Tibial nerve (tissue), 4 donors: Measurements from ENCODE around the gene SOS1. TPM values are rescaled to one million over a fixed set of nuclear protein-coding genes. Genes with fewer than 3 reads are reported as not detected.
"Not testable (repeated sequence)": the region's sequence is repeated elsewhere in the genome, so short reads cannot be mapped to it uniquely, and the experiment has no call there.

Experiments used
- DNase-seq, 2 donors: peaks; one replicate each; pipeline ENCODE4 v3.0.0-alpha.2; 2019; ENCODE audit warnings: low spot score in 2 of 2
- H3K27ac ChIP-seq, 4 donors: fragments of 200-600 bp; sonication (generic) in 3 of 4; one replicate each; pipeline ENCODE4 v1.5.1; 2017 to 2019; ENCODE audit warnings: mild to moderate bottlenecking in 1 of 4
- H3K27me3 ChIP-seq, 2 donors: fragments of 200-600 bp; sonication (generic) in 1 of 2; one replicate each; pipeline versions ENCODE4 v1.5.1 to v1.6.0; 2017 to 2019
- H3K36me3 ChIP-seq, 3 donors: fragments of 200-600 bp; sonication (generic); one replicate each; pipeline ENCODE4 v1.5.1; 2018 to 2019
- H3K4me1 ChIP-seq, 4 donors: fragments of 200-600 bp; sonication (generic) in 3 of 4; one replicate each; pipeline ENCODE4 v1.5.1; 2017 to 2019
- H3K4me3 ChIP-seq, 4 donors: fragments of 200-600 bp; sonication (generic) in 3 of 4; one replicate each; pipeline ENCODE4 v1.5.1; 2017 to 2019; ENCODE audit warnings: mild to moderate bottlenecking in 1 of 4, moderate library complexity in 1 of 4
- H3K9me3 ChIP-seq, 4 donors: fragments of 200-600 bp; sonication (generic) in 3 of 4; one replicate each; pipeline ENCODE4 v1.5.1; 2017 to 2019
- EP300 ChIP-seq, 2 donors: sonication (generic); formaldehyde crosslinking; IDR thresholded peaks; one replicate each; pipeline ENCODE4 v1.6.1; 2017; ENCODE audit warnings: antibody characterized with exemption in 2 of 2, mild to moderate bottlenecking in 1 of 2
- POLR2A ChIP-seq, 2 donors: fragments of 450-650 bp; IDR thresholded peaks; one replicate each; pipeline ENCODE4 v1.6.1; 2017; ENCODE audit warnings: antibody characterized with exemption in 2 of 2, mild to moderate bottlenecking in 2 of 2, moderate library complexity in 2 of 2
- WGBS, 2 donors: methylation state at CpG; one replicate each; pipeline ENCODE4 v1.1.5; 2018; 5-methylcytosine and 5-hydroxymethylcytosine counted together
- total RNA-seq, 4 donors: library from RNA; depleted of rRNA; stranded (reverse); fragments of >200 nt; gene quantifications; one replicate each; pipeline ENCODE4 v1.1.0, GENCODE V29; 2016
- TF ChIP-seq, protein P1 (sequence below), 5 experiments: fragments of 200-600 bp in 3 of 5; fragments of 450-650 bp in 2 of 5; sonication (generic) in 3 of 5; IDR thresholded peaks; one replicate each; pipeline ENCODE4 v1.5.1; 2016 to 2019; ENCODE audit warnings: antibody characterized with exemption in 5 of 5, mild to moderate bottlenecking in 3 of 5, moderate library complexity in 2 of 5

Gene SOS1
- total RNA-seq, 4 donors from 2014 or later: 18.6 to 27.3 (median 23.4) TPM

DNA sequence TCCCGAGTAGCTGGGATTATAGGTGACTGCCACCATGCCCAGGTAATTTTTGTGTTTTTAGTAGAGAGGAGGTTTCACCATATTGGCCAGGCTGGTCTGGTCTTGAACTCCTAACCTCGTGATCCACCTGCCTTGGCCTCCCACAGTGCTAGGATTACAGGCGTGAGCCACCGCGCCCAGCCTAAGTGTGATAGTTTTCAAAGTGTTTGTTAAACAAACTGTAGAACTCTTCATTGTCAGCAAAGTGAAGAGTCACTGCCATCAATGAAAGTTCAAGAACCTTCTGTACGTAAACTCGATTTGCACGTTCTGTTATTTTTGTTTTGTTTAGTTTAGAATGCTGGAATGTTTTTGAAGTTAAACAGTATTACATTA, 18.0 kb upstream of the SOS1 start:
- no peaks in the 10 kb centered on the region for H3K36me3 ChIP-seq
- WGBS, 2 donors: 89 to 93% methylated on average over 8 of the region's 8 CpGs
- no peak for DNase-seq
- H3K27me3 ChIP-seq: no peaks in the 10 kb centered on the region
- no peak overlapping the region for H3K27ac ChIP-seq
- TF ChIP-seq EP300 (IDR thresholded peaks at IDR 0.05) (no peak), POLR2A (IDR thresholded peaks at IDR 0.05) (no peak)
- TF ChIP-seq, protein P1, sequence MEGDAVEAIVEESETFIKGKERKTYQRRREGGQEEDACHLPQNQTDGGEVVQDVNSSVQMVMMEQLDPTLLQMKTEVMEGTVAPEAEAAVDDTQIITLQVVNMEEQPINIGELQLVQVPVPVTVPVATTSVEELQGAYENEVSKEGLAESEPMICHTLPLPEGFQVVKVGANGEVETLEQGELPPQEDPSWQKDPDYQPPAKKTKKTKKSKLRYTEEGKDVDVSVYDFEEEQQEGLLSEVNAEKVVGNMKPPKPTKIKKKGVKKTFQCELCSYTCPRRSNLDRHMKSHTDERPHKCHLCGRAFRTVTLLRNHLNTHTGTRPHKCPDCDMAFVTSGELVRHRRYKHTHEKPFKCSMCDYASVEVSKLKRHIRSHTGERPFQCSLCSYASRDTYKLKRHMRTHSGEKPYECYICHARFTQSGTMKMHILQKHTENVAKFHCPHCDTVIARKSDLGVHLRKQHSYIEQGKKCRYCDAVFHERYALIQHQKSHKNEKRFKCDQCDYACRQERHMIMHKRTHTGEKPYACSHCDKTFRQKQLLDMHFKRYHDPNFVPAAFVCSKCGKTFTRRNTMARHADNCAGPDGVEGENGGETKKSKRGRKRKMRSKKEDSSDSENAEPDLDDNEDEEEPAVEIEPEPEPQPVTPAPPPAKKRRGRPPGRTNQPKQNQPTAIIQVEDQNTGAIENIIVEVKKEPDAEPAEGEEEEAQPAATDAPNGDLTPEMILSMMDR (IDR thresholded peaks at IDR 0.05): no peak
- H3K4me1 ChIP-seq: peaks cover 0 to 13% (median 6%) of the 10 kb centered on the region in 4 donors
- H3K4me3 ChIP-seq: no peak overlapping the region
- H3K9me3 ChIP-seq: no peaks in the 10 kb centered on the region

DNA sequence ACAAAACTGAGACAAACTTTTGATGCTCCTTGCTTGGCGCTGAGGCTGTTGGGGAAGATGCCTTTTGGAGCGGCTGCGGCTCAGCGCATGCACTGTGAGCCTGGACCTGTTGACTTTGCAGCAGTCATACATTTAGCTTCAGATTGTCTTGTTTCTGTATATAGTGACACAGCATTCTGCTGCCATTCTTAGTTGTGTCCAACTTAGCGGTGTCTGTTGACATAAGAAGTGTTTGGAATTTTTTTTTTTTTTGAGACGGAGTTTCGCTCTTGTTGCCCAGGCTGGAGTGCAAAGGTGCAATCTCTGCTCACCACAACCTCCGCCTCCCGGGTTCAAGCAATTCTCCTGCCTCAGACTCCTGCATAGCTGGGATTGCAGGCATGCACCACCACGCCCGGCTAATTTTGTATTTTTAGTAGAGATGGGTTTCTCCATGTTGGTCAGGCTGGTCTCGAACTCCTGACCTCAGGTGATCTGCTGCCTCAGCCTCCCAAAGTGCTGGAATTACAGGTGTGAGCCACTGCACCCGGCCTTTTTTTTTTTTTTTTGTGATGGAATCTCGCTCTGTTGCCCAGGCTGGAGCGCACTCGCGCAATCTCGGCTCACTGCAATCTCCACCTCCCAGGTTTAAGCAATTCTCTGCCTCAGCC, 17.5 kb upstream of the SOS1 start:
- H3K36me3 ChIP-seq, H3K27me3 ChIP-seq, H3K27ac ChIP-seq, DNase-seq, H3K9me3 ChIP-seq, H3K4me3 ChIP-seq: not testable (repeated sequence)
- peaks cover 0 to 13% (median 6%) of the 10 kb centered on the region in 4 donors for H3K4me1 ChIP-seq
- 93% methylated on average over 18 of the region's 18 CpGs for WGBS, 2 donors

DNA sequence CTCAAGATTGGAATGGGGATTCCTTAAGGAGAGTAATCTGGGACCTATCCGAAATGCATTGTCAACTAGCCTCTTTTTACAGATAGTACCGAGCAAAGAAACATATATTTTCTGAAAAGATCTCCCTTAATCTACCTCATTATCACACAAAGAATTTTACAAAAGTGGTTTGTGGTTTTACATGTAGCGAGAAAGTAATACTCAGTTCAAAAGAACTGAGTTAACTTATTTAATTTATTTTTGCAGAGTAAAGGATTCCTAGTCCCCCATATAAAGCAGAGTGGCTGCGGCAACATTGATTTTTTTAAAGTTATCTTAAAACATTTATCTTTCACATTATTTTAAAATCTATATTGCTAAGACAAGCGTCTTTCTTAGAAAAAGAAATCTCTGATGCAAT, 15.9 kb upstream of the SOS1 start:
- Histone ChIP-seq H3K36me3 (no peaks in the 10 kb centered on the region), H3K27me3 (no peaks in the 10 kb centered on the region), H3K9me3 (no peaks in the 10 kb centered on the region), H3K4me1 (peaks cover 0 to 8% (median 4%) of the 10 kb centered on the region in 4 donors), H3K27ac (no peak overlapping the region), H3K4me3 (no peak overlapping the region)
- DNase-seq: no peak
- WGBS, 2 donors: 88 to 90% methylated on average over 5 of the region's 5 CpGs
- TF ChIP-seq EP300 (IDR thresholded peaks at IDR 0.05) (no peak), POLR2A (IDR thresholded peaks at IDR 0.05) (no peak)
- TF ChIP-seq, protein P1 (IDR thresholded peaks at IDR 0.05): no peak

DNA sequence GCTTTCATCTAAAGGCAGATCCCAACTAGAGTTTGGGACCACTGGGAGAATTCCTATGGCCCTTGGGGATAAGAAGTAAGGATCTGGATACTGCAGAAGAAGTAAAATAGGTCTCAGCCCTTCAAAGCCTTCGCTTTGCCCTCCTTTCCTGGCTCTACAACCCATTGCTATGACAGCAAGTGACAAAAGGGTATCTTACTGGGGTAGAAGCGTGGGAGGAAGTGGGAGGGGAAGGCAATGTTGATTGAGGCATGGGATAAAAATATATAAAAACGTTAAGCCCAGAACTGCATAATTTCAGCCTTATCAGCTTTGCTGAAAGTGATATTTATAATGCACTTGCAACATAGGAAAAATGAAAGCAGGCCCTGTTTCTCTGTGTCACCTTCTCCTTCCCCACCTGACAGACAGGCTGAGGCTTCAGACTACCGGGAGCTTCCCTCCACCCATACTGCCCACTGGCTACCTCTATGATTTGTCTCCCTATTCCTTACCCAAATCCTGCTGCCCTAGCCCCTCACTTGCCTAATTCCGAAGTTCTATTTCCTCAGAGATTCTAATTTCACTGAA, 14.9 kb upstream of the SOS1 start:
- WGBS, 2 donors: 72 to 75% methylated on average over 5 of the region's 5 CpGs
- no peak overlapping the region for H3K4me3 ChIP-seq
- H3K27me3 ChIP-seq: no peaks in the 10 kb centered on the region
- H3K27ac ChIP-seq: no peak overlapping the region
- TF ChIP-seq, protein P1 (IDR thresholded peaks at IDR 0.05): no peak
- TF ChIP-seq POLR2A (IDR thresholded peaks at IDR 0.05) (no peak), EP300 (IDR thresholded peaks at IDR 0.05) (no peak)
- H3K36me3 ChIP-seq: no peaks in the 10 kb centered on the region
- DNase-seq: no peak
- no peaks in the 10 kb centered on the region for H3K9me3 ChIP-seq
- no peaks in the 10 kb centered on the region for H3K4me1 ChIP-seq

DNA sequence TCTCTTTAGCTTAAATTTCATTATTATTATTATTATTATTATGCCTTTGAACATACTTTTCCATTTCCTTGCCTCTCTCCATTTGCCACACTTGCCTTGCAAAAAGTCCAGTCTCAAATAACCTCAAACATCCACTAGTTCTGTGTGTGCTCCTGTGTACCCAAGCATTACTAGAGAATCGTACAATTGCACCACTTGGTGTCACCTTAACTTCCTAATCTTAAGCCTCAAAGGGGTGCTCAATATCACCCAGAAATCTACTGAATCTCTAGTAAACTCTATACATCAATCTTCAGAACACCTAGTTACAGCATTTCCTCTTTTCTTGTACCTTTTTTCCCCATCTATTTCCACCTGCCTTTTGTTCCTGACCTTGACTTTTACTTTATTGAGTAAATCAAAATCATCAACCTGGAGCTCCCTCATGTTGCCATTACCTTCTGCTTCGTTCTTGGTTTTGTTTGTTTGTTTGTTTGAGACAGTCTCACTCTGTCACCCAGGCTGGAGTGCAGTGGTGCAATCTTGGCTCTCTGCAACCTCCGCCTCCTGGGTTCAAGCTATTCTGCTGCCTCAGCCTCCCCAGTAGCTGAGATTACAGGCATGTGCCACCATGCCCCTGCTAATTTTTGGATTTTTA, 12.5 kb upstream of the SOS1 start:
- no peak overlapping the region for H3K27ac ChIP-seq
- H3K36me3 ChIP-seq: no peaks in the 10 kb centered on the region
- no peaks in the 10 kb centered on the region for H3K27me3 ChIP-seq
- no peaks in the 10 kb centered on the region for H3K9me3 ChIP-seq
- no peak for DNase-seq
- H3K4me1 ChIP-seq: peaks cover 0 to 3% (median 0%) of the 10 kb centered on the region in 4 donors
- no peak for TF ChIP-seq POLR2A (IDR thresholded peaks at IDR 0.05)
- no peak for TF ChIP-seq EP300 (IDR thresholded peaks at IDR 0.05)
- TF ChIP-seq, protein P1 (IDR thresholded peaks at IDR 0.05): no peak
- H3K4me3 ChIP-seq: no peak overlapping the region
- WGBS, 2 donors: 81 to 90% methylated on average over 3 of the region's 3 CpGs
